Tibial nerve (tissue), 4 donors: Measurements from ENCODE around the gene TMCC2. TPM values are rescaled to one million over a fixed set of nuclear protein-coding genes. Genes with fewer than 3 reads are reported as not detected.

Experiments
- DNase-seq, 2 donors: peaks; one replicate each; pipeline ENCODE4 v3.0.0-alpha.2; 2019; ENCODE audit warnings: low spot score in 2 of 2
- H3K27ac ChIP-seq, 4 donors: fragments of 200-600 bp; sonication (generic) in 3 of 4; one replicate each; pipeline ENCODE4 v1.5.1; 2017 to 2019; ENCODE audit warnings: mild to moderate bottlenecking in 1 of 4
- H3K27me3 ChIP-seq, 2 donors: fragments of 200-600 bp; sonication (generic) in 1 of 2; one replicate each; pipeline versions ENCODE4 v1.5.1 to v1.6.0; 2017 to 2019
- H3K36me3 ChIP-seq, 3 donors: fragments of 200-600 bp; sonication (generic); one replicate each; pipeline ENCODE4 v1.5.1; 2018 to 2019
- H3K4me1 ChIP-seq, 4 donors: fragments of 200-600 bp; sonication (generic) in 3 of 4; one replicate each; pipeline ENCODE4 v1.5.1; 2017 to 2019
- H3K4me3 ChIP-seq, 4 donors: fragments of 200-600 bp; sonication (generic) in 3 of 4; one replicate each; pipeline ENCODE4 v1.5.1; 2017 to 2019; ENCODE audit warnings: mild to moderate bottlenecking in 1 of 4, moderate library complexity in 1 of 4
- H3K9me3 ChIP-seq, 4 donors: fragments of 200-600 bp; sonication (generic) in 3 of 4; one replicate each; pipeline ENCODE4 v1.5.1; 2017 to 2019
- CTCF ChIP-seq, 5 experiments: fragments of 200-600 bp in 3 of 5; fragments of 450-650 bp in 2 of 5; sonication (generic) in 3 of 5; IDR thresholded peaks; one replicate each; pipeline ENCODE4 v1.5.1; 2016 to 2019; ENCODE audit warnings: antibody characterized with exemption in 5 of 5, mild to moderate bottlenecking in 3 of 5, moderate library complexity in 2 of 5
- EP300 ChIP-seq, 2 donors: sonication (generic); formaldehyde crosslinking; IDR thresholded peaks; one replicate each; pipeline ENCODE4 v1.6.1; 2017; ENCODE audit warnings: antibody characterized with exemption in 2 of 2, mild to moderate bottlenecking in 1 of 2
- POLR2A ChIP-seq, 2 donors: fragments of 450-650 bp; IDR thresholded peaks; one replicate each; pipeline ENCODE4 v1.6.1; 2017; ENCODE audit warnings: antibody characterized with exemption in 2 of 2, mild to moderate bottlenecking in 2 of 2, moderate library complexity in 2 of 2
- WGBS, 2 donors: methylation state at CpG; one replicate each; pipeline ENCODE4 v1.1.5; 2018; 5-methylcytosine and 5-hydroxymethylcytosine counted together
- total RNA-seq, 4 donors: library from RNA; depleted of rRNA; stranded (reverse); fragments of >200 nt; gene quantifications; one replicate each; pipeline ENCODE4 v1.1.0, GENCODE V29; 2016

TMCC2 gene
- total RNA-seq, 4 donors from 2014 or later: 2.4 to 4.8 (median 2.7) TPM

GRCh38 chr1:205287767-205288559, 60.2 kb downstream of the TMCC2 start:
- peak in 1 of 2 donors; percentile 40 for DNase-seq
- Histone ChIP-seq H3K4me3 (no peak overlapping the region), H3K27ac (peak overlapping the region in 3 of 4 donors; percentile 31 to 82 (median 43)), H3K9me3 (no peaks in the 10 kb centered on the region), H3K4me1 (peaks cover 0 to 44% (median 30%) of the 10 kb centered on the region in 4 donors), H3K36me3 (no peaks in the 10 kb centered on the region), H3K27me3 (no peaks in the 10 kb centered on the region)
- WGBS, 2 donors: 46 to 50% methylated on average over 8 of the region's 8 CpGs
- no peak for TF ChIP-seq CTCF (IDR thresholded peaks at IDR 0.05)
- TF ChIP-seq EP300 (IDR thresholded peaks at IDR 0.05): peak in 1 of 2 donors; percentile 61

- Histone ChIP-seq H3K9me3 (no peaks in the 10 kb centered on the region), H3K4me1 (peaks cover 0 to 28% (median 17%) of the 10 kb centered on the region in 4 donors), H3K36me3 (no peaks in the 10 kb centered on the region), H3K27me3 (no peaks in the 10 kb centered on the region), H3K27ac (no peak overlapping the region), H3K4me3 (no peak overlapping the region)
- no peak for TF ChIP-seq POLR2A (IDR thresholded peaks at IDR 0.05)
- WGBS, 2 donors: 87 to 91% methylated on average over 6 of the region's 6 CpGs
- DNase-seq: no peak
Measured at GRCh38 chr1:205291596-205291995, 63.9 kb downstream of the TMCC2 start.

GRCh38 chr1:205293350-205294074, 65.8 kb downstream of the TMCC2 start:
- DNase-seq: no peak
- TF ChIP-seq CTCF (IDR thresholded peaks at IDR 0.05) (no peak), POLR2A (IDR thresholded peaks at IDR 0.05) (no peak), EP300 (IDR thresholded peaks at IDR 0.05) (no peak)
- peaks cover 0 to 17% (median 10%) of the 10 kb centered on the region in 4 donors for H3K4me1 ChIP-seq
- H3K9me3 ChIP-seq: no peaks in the 10 kb centered on the region
- H3K4me3 ChIP-seq: no peak overlapping the region
- 87 to 94% methylated on average over 9 to 10 of the region's 10 CpGs for WGBS, 2 donors
- H3K27ac ChIP-seq: peak overlapping the region in 3 of 4 donors; percentile 49 to 64 (median 51)
- H3K36me3 ChIP-seq: no peaks in the 10 kb centered on the region
- no peaks in the 10 kb centered on the region for H3K27me3 ChIP-seq

- H3K4me3 ChIP-seq: no peak overlapping the region
- H3K36me3 ChIP-seq: no peaks in the 10 kb centered on the region
- TF ChIP-seq POLR2A (IDR thresholded peaks at IDR 0.05) (no peak), CTCF (IDR thresholded peaks at IDR 0.05) (no peak), EP300 (IDR thresholded peaks at IDR 0.05) (peak in 1 of 2 donors; percentile 32)
- no peak for DNase-seq
- peaks cover 0 to 17% (median 10%) of the 10 kb centered on the region in 4 donors for H3K4me1 ChIP-seq
- H3K27me3 ChIP-seq: no peaks in the 10 kb centered on the region
- H3K27ac ChIP-seq: peak overlapping the region in 3 of 4 donors; percentile 49 to 64 (median 55)
- WGBS, 2 donors: 32 to 36% methylated on average over 6 of the region's 6 CpGs
- H3K9me3 ChIP-seq: no peaks in the 10 kb centered on the region
Measured at GRCh38 chr1:205294175-205294917, 66.6 kb downstream of the TMCC2 start.

- 73 to 81% methylated on average over 5 of the region's 5 CpGs for WGBS, 2 donors
- H3K36me3 ChIP-seq: no peaks in the 10 kb centered on the region
- H3K4me3 ChIP-seq: no peak overlapping the region
- no peaks in the 10 kb centered on the region for H3K9me3 ChIP-seq
- no peak for TF ChIP-seq POLR2A (IDR thresholded peaks at IDR 0.05)
- TF ChIP-seq EP300 (IDR thresholded peaks at IDR 0.05): no peak
- no peak for TF ChIP-seq CTCF (IDR thresholded peaks at IDR 0.05)
- H3K27ac ChIP-seq: peak overlapping the region in 3 of 4 donors; percentile 49 to 64 (median 55)
- DNase-seq: no peak
- H3K27me3 ChIP-seq: no peaks in the 10 kb centered on the region
- H3K4me1 ChIP-seq: peaks cover 0 to 17% (median 10%) of the 10 kb centered on the region in 4 donors
Measured at GRCh38 chr1:205294934-205295333, 67.2 kb downstream of the TMCC2 start.
